Activated CD8-positive, alpha-beta memory T cell treated with anti-CD3 and anti-CD28 coated beads, Interleukin-2, amount 10 ng/mL, durations not matched to agents 7 days and 5 days (primary cell): ENCODE measurements around the gene MAP3K3. TPM values are rescaled to one million over a fixed set of nuclear protein-coding genes. Genes with fewer than 3 reads are reported as not detected.

Experiments
- ATAC-seq: fragments of 150-1000 bp; cut with Tn5 transposase; one replicate; pipeline ENCODE4 v1.10.0; 2021; ENCODE audit warnings: moderate library complexity
- CTCF ChIA-PET: fragments of 350-600 bp; sonication (Branson Sonifier 250); formaldehyde crosslinking; loops from one replicate; lab custom pipeline; 2021; ENCODE audit warnings: antibody characterized with exemption; lab: Charles Lee
- DNase-seq: peaks from one replicate; pipeline ENCODE4 v3.0.0-alpha.2; 2020
- H3K27ac Mint-ChIP-seq: one replicate; pipeline ENCODE4 v1.8.0; 2021; ENCODE audit warnings: mild to moderate bottlenecking, mixed read lengths
- H3K27me3 Mint-ChIP-seq: one replicate; pipeline ENCODE4 v1.8.0; 2021; ENCODE audit warnings: mixed read lengths
- H3K36me3 Mint-ChIP-seq: one replicate; pipeline ENCODE4 v1.8.0; 2021; ENCODE audit warnings: mild to moderate bottlenecking, mixed read lengths
- H3K4me1 Mint-ChIP-seq: one replicate; pipeline ENCODE4 v1.8.0; 2021; ENCODE audit warnings: mixed read lengths
- H3K4me3 Mint-ChIP-seq: one replicate; pipeline ENCODE4 v1.8.0; 2021; ENCODE audit warnings: mild to moderate bottlenecking, moderate library complexity, mixed read lengths
- H3K9me3 Mint-ChIP-seq: one replicate; pipeline ENCODE4 v1.8.0; 2022; ENCODE audit warnings: low read depth, mixed read lengths
- total RNA-seq, 2 experiments: library from RNA; stranded (reverse); gene quantifications; one replicate each; pipeline ENCODE4 v1.2.3, GENCODE V29; 2021

The MAP3K3 gene
- total RNA-seq, 2 experiments from 2014 or later: 29.0 to 36.5 TPM

DNA sequence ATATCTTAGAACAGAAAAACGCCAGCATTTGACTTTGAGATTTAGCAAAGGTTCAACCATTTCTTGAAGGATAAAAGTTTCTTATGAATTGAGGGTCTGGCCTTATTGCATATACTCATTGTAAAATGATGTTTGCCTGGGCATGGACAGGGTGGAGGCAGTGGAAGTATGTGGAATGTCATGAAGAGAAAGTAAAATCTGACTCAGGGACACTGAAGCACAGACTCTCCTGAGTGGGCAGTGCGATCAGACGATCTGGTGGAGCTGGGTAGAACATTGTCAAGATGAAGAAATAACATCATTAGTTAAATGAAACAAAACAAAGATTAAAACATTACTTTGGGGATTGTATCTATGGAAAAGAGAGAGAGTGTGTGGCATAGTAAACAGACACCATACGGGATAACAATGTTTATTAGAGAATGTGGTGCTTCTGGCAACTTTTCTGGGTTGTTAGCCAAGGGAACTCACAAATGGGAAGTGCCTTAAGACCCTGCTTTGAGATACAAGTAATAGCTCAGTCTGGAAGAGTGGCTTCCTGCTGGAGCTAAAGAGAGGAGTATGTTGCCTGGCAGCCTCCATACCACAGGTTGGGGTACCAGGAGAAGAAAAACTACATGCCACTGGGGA is 4.4 kb downstream of the MAP3K3 start:
- Mint-ChIP-seq H3K36me3 (no peaks in the 10 kb centered on the region), H3K27ac (no peak overlapping the region), H3K4me3 (no peak overlapping the region)

DNA sequence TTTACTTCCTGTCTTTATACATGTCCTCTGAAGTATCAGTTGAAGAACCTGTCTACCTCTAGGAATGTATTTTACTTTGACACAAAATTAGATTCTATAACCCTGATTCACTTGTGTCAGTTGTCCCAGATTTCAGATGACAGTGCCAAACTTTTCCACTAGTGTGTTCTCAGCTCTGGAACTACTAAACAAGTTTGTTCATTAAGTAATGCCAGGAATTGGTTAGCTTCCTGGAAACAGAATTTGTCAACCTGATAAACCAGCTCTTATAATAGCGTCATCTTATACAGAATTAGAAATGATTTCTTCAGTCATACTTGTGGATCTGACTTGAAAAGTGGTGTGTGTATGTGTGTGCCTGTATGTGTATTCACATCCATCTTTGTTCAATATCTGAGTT is 7.4 kb downstream of the MAP3K3 start:
- Mint-ChIP-seq H3K4me3 (no peak overlapping the region), H3K27me3 (no peaks in the 10 kb centered on the region), H3K9me3 (no peaks in the 10 kb centered on the region), H3K36me3 (peaks cover 8% of the 10 kb centered on the region), H3K4me1 (peaks cover 19% of the 10 kb centered on the region), H3K27ac (no peak overlapping the region)
- CTCF ChIA-PET: interaction anchor here (0.7 to 1.0 kb wide), 3 partner anchors 75 to 223 kb away, joined by 3 read pairs; no protein-coding TSS in a partner anchor
- ATAC-seq (no peak), DNase-seq (no peak)

More for the DNA sequence above, 4.4 kb downstream of the MAP3K3 start:
- Mint-ChIP-seq H3K4me1 (peaks cover 20% of the 10 kb centered on the region), H3K9me3 (no peaks in the 10 kb centered on the region), H3K27me3 (no peaks in the 10 kb centered on the region)
- CTCF ChIA-PET: interaction anchor here (1.1 to 1.9 kb wide), 2 partner anchors 15 to 16 kb away, joined by 3 to 4 read pairs; no protein-coding TSS in a partner anchor
- ATAC-seq (no peak), DNase-seq (no peak)

DNA sequence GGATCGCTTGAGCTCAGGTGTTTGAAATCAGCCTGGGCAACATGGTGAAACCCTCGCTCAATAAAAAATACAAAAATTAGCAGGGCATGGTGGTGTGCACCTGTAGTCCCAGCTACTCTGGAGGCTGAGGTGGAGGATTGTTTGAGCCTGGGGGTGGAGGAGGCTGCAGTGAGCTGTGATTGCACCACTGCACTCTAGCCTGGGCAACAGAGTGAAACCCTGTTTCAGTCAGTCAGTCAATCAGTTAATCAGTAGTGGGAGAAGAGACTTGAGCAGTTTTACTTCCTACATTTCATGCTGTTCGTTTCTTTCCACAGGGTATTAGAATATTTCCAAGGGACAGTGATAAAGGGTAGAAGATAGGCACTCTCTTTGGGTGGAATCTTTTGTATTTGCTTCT is 8.8 kb downstream of the MAP3K3 start:
- Mint-ChIP-seq H3K36me3 (peaks cover 13% of the 10 kb centered on the region), H3K9me3 (no peaks in the 10 kb centered on the region), H3K27ac (no peak overlapping the region), H3K27me3 (no peaks in the 10 kb centered on the region), H3K4me3 (no peak overlapping the region), H3K4me1 (peaks cover 11% of the 10 kb centered on the region)
- CTCF ChIA-PET: interaction anchor here (0.6 kb wide), 1 partner anchor 222 kb away, joined by 3 read pairs; no protein-coding TSS in a partner anchor
- DNase-seq (no peak), ATAC-seq (no peak)

DNA sequence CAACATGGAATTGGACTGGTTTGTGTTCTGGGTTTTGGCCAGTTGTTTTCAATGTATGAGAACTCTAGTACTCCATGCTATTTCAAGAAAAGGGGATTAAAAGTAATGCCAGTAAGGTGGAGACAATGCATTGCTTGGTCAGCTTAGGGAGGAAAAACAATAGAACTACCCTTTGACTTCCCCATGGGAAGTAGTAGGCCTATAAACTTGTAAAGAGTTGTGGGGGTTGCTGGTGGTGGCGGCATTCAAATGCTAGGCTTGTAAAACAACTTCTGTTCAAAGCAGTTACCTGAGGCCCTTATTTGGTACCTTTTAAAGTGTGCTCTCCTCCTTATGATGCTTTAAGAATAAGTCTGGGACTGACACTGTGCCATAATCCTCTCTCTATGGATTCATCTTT is 9.4 kb downstream of the MAP3K3 start:
- no peak for DNase-seq
- peaks cover 11% of the 10 kb centered on the region for H3K4me1 Mint-ChIP-seq
- H3K9me3 Mint-ChIP-seq: no peaks in the 10 kb centered on the region
- no peaks in the 10 kb centered on the region for H3K27me3 Mint-ChIP-seq
- H3K27ac Mint-ChIP-seq: no peak overlapping the region
- ATAC-seq: no peak
- CTCF ChIA-PET: no interaction called here
- no peak overlapping the region for H3K4me3 Mint-ChIP-seq
- peaks cover 16% of the 10 kb centered on the region for H3K36me3 Mint-ChIP-seq

DNA sequence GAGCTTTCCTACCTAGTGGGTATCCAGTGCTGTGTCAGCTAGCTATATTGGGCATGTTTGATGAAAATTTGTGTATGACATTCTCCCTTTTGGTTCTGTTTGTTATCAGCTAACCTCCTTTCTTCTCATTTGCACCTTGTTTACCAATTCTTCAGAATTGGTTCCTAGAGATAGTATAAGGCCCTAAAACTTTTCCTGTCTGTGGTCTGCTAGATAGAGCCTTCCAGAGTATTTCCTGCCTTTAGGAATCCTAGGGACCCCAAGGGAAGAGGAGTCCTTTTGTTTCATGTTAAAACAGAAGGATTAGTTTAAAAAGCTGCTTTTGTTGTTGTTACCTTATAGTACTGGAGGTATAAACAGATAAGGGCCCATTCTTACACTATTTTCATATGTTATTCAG is 11.5 kb downstream of the MAP3K3 start:
- H3K36me3 Mint-ChIP-seq: peaks cover 19% of the 10 kb centered on the region
- H3K4me1 Mint-ChIP-seq: peaks cover 11% of the 10 kb centered on the region
- H3K4me3 Mint-ChIP-seq: no peak overlapping the region
- CTCF ChIA-PET: interaction anchor here (1.1 to 1.7 kb wide), 3 partner anchors 12 to 24 kb away, joined by 3 to 6 read pairs (median 4); partner anchors contain the start of gene MAP3K3
- no peak for DNase-seq
- H3K9me3 Mint-ChIP-seq: no peaks in the 10 kb centered on the region
- no peak for ATAC-seq
- no peaks in the 10 kb centered on the region for H3K27me3 Mint-ChIP-seq
- peak overlapping the region; percentile 41 for H3K27ac Mint-ChIP-seq

DNA sequence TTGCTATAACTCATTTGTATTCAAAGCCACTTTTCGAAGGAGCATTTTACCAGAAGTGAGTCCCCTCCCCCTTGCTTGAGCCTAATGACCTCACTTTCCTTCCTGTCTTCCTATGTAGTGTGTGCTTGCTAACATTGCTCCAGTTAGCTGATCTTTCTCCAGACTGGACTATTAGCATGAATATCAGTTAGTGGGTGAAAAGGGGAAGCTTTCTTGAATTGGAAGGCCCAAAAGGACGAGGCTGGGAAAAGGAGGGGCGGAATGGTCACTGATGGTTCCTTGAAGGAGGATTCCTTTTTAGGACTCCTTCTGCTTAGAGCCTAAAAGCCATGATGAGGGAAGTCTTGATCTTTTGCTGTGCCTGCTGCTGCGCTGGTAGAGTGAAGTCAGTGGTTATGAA is 11.9 kb downstream of the MAP3K3 start:
- no peaks in the 10 kb centered on the region for H3K27me3 Mint-ChIP-seq
- H3K4me3 Mint-ChIP-seq: no peak overlapping the region
- no peaks in the 10 kb centered on the region for H3K9me3 Mint-ChIP-seq
- H3K27ac Mint-ChIP-seq: peak overlapping the region; percentile 41
- CTCF ChIA-PET: interaction anchor here (1.1 to 1.7 kb wide), 3 partner anchors 12 to 24 kb away, joined by 3 to 6 read pairs (median 4); partner anchors contain the start of gene MAP3K3
- peaks cover 19% of the 10 kb centered on the region for H3K36me3 Mint-ChIP-seq
- DNase-seq: no peak
- ATAC-seq: no peak
- H3K4me1 Mint-ChIP-seq: peaks cover 11% of the 10 kb centered on the region

DNA sequence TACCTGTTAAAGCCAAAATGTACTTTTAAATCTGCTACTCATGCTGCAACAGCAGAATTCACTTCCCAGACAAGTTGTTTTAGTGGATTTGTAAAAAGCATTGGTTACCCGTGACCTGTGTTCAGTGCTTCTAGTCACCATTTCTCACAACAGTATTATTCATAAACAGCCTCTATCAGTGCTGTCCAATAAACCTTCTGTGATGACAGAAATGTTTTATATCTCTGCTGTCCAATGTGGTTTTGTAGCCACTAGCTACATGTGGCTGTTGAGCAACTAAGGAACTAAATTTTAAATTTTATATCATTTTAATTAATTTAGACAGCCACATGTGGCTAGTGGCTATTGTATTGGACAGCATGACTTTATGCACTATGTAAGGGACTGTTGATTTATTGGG is 12.6 kb downstream of the MAP3K3 start:
- Mint-ChIP-seq H3K36me3 (peaks cover 20% of the 10 kb centered on the region), H3K27ac (no peak overlapping the region), H3K27me3 (no peaks in the 10 kb centered on the region), H3K4me1 (peaks cover 11% of the 10 kb centered on the region), H3K9me3 (no peaks in the 10 kb centered on the region), H3K4me3 (no peak overlapping the region)
- DNase-seq (no peak), ATAC-seq (no peak)
- CTCF ChIA-PET: interaction anchor here (1.1 to 1.5 kb wide), 2 partner anchors 13 to 25 kb away, joined by 3 to 4 read pairs; partner anchors contain the start of gene MAP3K3

DNA sequence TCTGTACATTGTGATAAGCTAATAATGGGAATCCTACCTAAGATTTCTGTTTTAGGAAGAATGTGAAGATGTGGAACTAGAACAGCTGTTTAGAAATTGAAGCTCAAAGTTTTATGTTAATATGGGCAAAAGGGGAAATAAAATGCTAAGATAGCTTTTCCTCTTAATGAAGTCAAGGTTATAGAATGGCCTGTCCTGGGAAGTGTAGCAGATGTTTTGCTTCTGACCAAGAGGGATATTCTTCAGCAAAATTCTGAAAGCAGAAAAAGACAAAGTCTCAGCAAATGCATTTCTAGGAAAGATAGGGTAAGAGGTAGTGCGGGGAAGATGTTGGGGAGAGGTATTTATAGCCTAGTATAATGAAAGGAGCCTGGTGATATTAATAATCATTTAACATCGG is 13.1 kb downstream of the MAP3K3 start:
- DNase-seq (no peak), ATAC-seq (no peak)
- Mint-ChIP-seq H3K9me3 (no peaks in the 10 kb centered on the region), H3K27ac (no peak overlapping the region), H3K36me3 (peaks cover 21% of the 10 kb centered on the region), H3K4me3 (no peak overlapping the region), H3K27me3 (no peaks in the 10 kb centered on the region), H3K4me1 (peaks cover 11% of the 10 kb centered on the region)
- CTCF ChIA-PET: interaction anchor here (1.5 kb wide), 2 partner anchors 10 to 25 kb away, joined by 4 to 6 read pairs; no protein-coding TSS in a partner anchor

DNA sequence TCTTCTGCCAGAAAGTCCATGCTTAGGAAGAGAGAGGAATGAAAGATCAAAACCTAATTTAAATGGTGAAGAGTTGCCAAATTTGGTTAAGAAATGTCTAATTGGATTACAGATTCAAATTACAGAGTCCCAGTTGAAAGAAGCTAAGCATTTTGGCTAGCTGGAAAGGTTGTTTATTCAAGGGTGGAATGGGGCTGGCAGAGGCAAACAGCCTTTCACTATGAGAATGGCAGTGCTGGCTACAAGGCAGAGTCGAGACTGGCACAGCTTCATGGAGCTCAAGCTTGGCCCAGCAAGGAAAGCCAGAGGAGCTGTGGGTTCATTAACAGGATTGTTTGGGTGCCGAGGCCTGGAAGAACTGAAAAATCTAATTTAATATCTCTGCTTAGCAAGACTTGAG is 13.6 kb downstream of the MAP3K3 start:
- DNase-seq: no peak
- Mint-ChIP-seq H3K27ac (no peak overlapping the region), H3K4me3 (no peak overlapping the region), H3K9me3 (no peaks in the 10 kb centered on the region), H3K36me3 (peaks cover 21% of the 10 kb centered on the region), H3K4me1 (peaks cover 11% of the 10 kb centered on the region), H3K27me3 (no peaks in the 10 kb centered on the region)
- CTCF ChIA-PET: interaction anchor here (1.2 to 1.5 kb wide), 2 partner anchors 11 to 17 kb away, joined by 3 to 6 read pairs; no protein-coding TSS in a partner anchor
- no peak for ATAC-seq

DNA sequence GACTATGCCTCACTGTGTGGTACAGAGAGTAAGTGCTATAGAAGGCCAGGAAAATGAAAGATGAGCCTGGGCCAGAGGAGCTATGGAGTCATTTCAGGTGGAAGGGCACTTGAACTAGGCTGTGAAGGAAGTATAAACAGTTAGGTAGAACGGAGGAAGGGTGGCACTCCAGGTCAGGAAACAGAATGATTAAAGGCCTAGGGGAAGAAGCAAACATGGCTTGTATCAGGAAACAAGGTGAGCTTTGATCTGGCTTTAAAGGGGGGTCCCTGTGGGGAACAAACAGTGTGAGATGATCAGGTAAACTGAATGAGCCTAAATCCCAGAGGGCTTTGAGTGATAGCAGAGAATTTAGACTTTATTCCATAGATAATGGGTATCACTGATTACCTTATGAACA is 16.9 kb downstream of the MAP3K3 start:
- ATAC-seq: no peak
- Mint-ChIP-seq H3K36me3 (peaks cover 17% of the 10 kb centered on the region), H3K4me3 (no peak overlapping the region), H3K27ac (no peak overlapping the region), H3K9me3 (no peaks in the 10 kb centered on the region), H3K27me3 (no peaks in the 10 kb centered on the region), H3K4me1 (peaks cover 3% of the 10 kb centered on the region)
- DNase-seq: no peak
- CTCF ChIA-PET: no interaction called here

DNA sequence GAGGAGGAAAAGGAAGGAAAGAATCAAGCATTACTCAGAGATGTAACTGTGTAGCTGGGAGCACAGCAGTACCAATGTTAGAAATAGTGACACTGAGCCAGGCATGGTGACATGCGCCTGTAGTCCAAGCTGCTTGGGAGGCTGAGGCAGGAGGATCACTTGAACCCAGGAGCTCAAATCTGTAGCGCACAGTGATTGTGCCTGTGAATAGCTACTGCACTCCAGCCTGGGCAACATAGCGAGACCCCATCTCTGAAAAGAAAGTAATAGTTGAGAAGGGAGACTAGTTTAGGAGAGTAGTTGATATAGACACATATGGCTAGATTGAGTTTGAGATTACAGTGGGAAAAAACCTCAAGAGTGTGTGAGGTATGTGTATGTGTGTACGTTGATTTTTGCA is 17.8 kb downstream of the MAP3K3 start:
- Mint-ChIP-seq H3K36me3 (peaks cover 14% of the 10 kb centered on the region), H3K27ac (no peak overlapping the region), H3K4me1 (no peaks in the 10 kb centered on the region), H3K9me3 (no peaks in the 10 kb centered on the region), H3K27me3 (no peaks in the 10 kb centered on the region), H3K4me3 (no peak overlapping the region)
- ATAC-seq (no peak), DNase-seq (no peak)
- CTCF ChIA-PET: no interaction called here

DNA sequence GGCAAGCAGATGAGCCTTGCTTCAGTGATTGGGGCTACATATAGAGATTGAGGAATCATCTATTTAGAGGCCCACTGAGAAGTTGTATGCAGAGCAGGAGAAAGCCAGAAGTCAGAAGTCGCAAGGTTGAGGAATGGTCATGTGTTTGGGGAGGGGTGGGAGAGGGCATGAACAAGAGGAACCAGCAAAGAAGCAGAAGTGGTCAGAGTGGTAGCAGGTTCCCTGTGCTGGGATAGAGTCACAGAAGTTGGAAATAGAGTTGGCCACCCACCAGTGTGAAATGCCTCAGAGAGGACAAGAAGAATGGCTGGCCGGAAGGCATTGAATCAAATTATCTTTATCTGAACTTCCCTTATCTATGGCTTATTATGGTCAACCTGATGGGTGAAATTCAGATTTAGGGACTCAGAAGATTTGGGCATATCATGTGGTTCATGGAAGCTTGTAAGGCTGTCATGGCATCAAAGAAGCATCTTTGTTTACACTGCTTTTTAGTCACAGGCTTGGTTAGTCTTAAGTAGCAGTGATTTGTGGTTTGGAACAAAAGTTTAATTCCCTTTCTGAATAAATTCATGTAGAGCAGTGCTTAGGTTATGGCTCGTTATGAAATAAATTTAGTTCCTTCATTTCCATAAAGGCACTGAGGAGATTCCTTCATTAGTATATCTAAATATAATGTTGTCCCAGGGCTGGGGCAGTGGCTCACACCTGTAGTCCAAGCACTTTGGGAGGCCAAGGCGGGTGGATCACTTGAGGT is 19.7 kb downstream of the MAP3K3 start:
- Mint-ChIP-seq H3K4me3 (no peak overlapping the region), H3K27ac (no peak overlapping the region), H3K9me3 (no peaks in the 10 kb centered on the region), H3K27me3 (no peaks in the 10 kb centered on the region), H3K4me1 (peaks cover 2% of the 10 kb centered on the region), H3K36me3 (peaks cover 7% of the 10 kb centered on the region)
- DNase-seq (no peak), ATAC-seq (no peak)
- CTCF ChIA-PET: no interaction called here

DNA sequence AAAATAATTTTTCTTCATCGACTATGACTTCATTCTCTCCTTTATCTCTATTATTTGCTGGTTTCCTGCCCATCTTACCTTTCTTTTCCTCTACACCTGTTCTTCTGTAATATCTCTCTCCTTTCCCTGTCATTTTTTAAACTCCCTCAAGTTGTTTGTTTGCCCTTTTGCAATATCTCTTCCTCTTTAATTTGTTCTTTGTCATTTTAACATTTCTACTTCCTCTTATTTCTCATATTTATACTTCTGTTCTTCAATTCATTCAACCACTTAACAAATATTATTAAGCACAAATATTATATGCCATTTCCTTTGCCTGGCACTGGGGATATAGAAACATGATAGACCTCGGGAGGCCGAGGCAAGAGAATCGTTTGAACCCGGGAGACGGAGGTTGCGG is 22.6 kb downstream of the MAP3K3 start:
- CTCF ChIA-PET: no interaction called here
- peaks cover 10% of the 10 kb centered on the region for H3K4me1 Mint-ChIP-seq
- H3K9me3 Mint-ChIP-seq: no peaks in the 10 kb centered on the region
- H3K4me3 Mint-ChIP-seq: no peak overlapping the region
- H3K36me3 Mint-ChIP-seq: peaks cover 11% of the 10 kb centered on the region
- H3K27ac Mint-ChIP-seq: no peak overlapping the region
- no peak for DNase-seq
- H3K27me3 Mint-ChIP-seq: no peaks in the 10 kb centered on the region
- ATAC-seq: no peak
